Measurements from ENCODE around the gene BANP. TPM values are rescaled to one million over a fixed set of nuclear protein-coding genes. Genes with fewer than 3 reads are reported as not detected.
"Not testable (repeated sequence)": the region's sequence is repeated elsewhere in the genome, so short reads cannot be mapped to it uniquely, and the experiment has no call there.

Gene BANP
- total and polyA plus RNA-seq, 4 donors: 7.4 to 35.6 (median 19.7) TPM

GRCh38 chr16:88109726-88110621, 158.7 kb downstream of the BANP start:
- WGBS, 2 donors: 81 to 82% methylated on average over 27 to 28 of the region's 28 CpGs
- intact Hi-C loops (cut with DNase I); H3K36me3 ChIP-seq (ENCODE audit: control insufficient read depth in 1 of 2, insufficient read depth in 2 of 2, low read length in 1 of 2); ATAC-seq (ENCODE audit: low FRiP score); H3K27me3 ChIP-seq (ENCODE audit: control insufficient read depth in 1 of 2, insufficient read depth in 2 of 2, low read length in 1 of 2); H3K4me3 ChIP-seq (ENCODE audit: low read length in 2 of 2); H3K9me3 ChIP-seq (ENCODE audit: control insufficient read depth, low read length); H3K27ac ChIP-seq (ENCODE audit: low read depth in 1 of 2, low read length in 2 of 2); DNase-seq; H3K4me1 ChIP-seq (ENCODE audit: control insufficient read depth in 1 of 2, insufficient read depth in 2 of 2, low read length in 2 of 2): not testable (repeated sequence)

DNA sequence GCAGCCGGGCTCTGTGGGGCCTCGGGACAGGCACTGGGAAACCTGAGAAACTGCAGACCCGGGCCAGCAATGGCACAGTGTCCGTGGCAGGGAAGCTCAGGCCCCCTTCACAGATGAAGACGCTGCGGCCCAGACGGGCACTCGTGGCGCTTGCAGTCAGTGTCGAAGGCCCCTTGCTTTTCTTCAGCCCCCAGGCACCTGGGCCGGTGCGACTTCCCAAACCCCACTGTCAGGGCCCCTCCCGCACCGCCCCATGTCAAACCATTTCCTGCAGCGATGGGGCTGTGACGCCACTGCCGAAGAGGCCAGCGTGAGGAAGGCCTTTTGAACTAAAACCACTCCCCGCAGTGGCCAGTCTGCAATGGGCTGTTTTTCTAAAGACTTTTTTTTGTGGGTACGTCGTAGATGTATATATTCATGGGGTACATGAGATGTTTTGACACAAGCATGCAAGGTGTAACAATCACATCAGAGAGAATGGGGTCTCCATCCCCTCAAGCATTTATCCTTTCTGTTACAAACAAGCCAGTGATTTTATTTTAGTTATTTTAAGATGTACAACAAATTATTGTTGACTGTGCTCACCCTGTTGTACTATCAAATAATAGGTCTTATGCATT, 159.8 kb downstream of the BANP start:
- DNase-seq; ATAC-seq (ENCODE audit: low FRiP score); H3K9me3 ChIP-seq (ENCODE audit: control insufficient read depth, low read length); intact Hi-C loops (cut with DNase I); H3K4me3 ChIP-seq (ENCODE audit: low read length in 2 of 2); H3K27me3 ChIP-seq (ENCODE audit: control insufficient read depth in 1 of 2, insufficient read depth in 2 of 2, low read length in 1 of 2); H3K4me1 ChIP-seq (ENCODE audit: control insufficient read depth in 1 of 2, insufficient read depth in 2 of 2, low read length in 2 of 2); H3K36me3 ChIP-seq (ENCODE audit: control insufficient read depth in 1 of 2, insufficient read depth in 2 of 2, low read length in 1 of 2); H3K27ac ChIP-seq (ENCODE audit: low read depth in 1 of 2, low read length in 2 of 2): not testable (repeated sequence)
- 81 to 82% methylated on average over 21 of the region's 21 CpGs for WGBS, 2 donors

- DNase-seq; H3K27me3 ChIP-seq (ENCODE audit: control insufficient read depth in 1 of 2, insufficient read depth in 2 of 2, low read length in 1 of 2); H3K4me1 ChIP-seq (ENCODE audit: control insufficient read depth in 1 of 2, insufficient read depth in 2 of 2, low read length in 2 of 2); H3K36me3 ChIP-seq (ENCODE audit: control insufficient read depth in 1 of 2, insufficient read depth in 2 of 2, low read length in 1 of 2); H3K27ac ChIP-seq (ENCODE audit: low read depth in 1 of 2, low read length in 2 of 2); ATAC-seq (ENCODE audit: low FRiP score); H3K4me3 ChIP-seq (ENCODE audit: low read length in 2 of 2); H3K9me3 ChIP-seq (ENCODE audit: control insufficient read depth, low read length); intact Hi-C loops (cut with DNase I): not testable (repeated sequence)
- 73 to 75% methylated on average over 13 of the region's 13 CpGs for WGBS, 2 donors
Observed at GRCh38 chr16:88111976-88112375, 160.7 kb downstream of the BANP start.

- WGBS, 2 donors: 67 to 81% methylated on average over 20 of the region's 20 CpGs
- Histone ChIP-seq H3K27ac (ENCODE audit: low read depth in 1 of 2, low read length in 2 of 2) (no peak overlapping the region), H3K4me3 (ENCODE audit: low read length in 2 of 2) (no peak overlapping the region), H3K4me1 (ENCODE audit: control insufficient read depth in 1 of 2, insufficient read depth in 2 of 2, low read length in 2 of 2) (no peaks in the 10 kb centered on the region), H3K9me3 (ENCODE audit: control insufficient read depth, low read length) (no peaks in the 10 kb centered on the region), H3K36me3 (ENCODE audit: control insufficient read depth in 1 of 2, insufficient read depth in 2 of 2, low read length in 1 of 2) (no peaks in the 10 kb centered on the region), H3K27me3 (ENCODE audit: control insufficient read depth in 1 of 2, insufficient read depth in 2 of 2, low read length in 1 of 2) (no peaks in the 10 kb centered on the region)
- DNase-seq (no peak), ATAC-seq (ENCODE audit: low FRiP score) (no peak)
- intact Hi-C loops (cut with DNase I): no loop called here
Observed at GRCh38 chr16:88113545-88114045, 162.4 kb downstream of the BANP start.

- intact Hi-C loops (cut with DNase I); H3K27me3 ChIP-seq (ENCODE audit: control insufficient read depth in 1 of 2, insufficient read depth in 2 of 2, low read length in 1 of 2); ATAC-seq (ENCODE audit: low FRiP score); H3K27ac ChIP-seq (ENCODE audit: low read depth in 1 of 2, low read length in 2 of 2); H3K4me1 ChIP-seq (ENCODE audit: control insufficient read depth in 1 of 2, insufficient read depth in 2 of 2, low read length in 2 of 2); H3K9me3 ChIP-seq (ENCODE audit: control insufficient read depth, low read length); H3K36me3 ChIP-seq (ENCODE audit: control insufficient read depth in 1 of 2, insufficient read depth in 2 of 2, low read length in 1 of 2); H3K4me3 ChIP-seq (ENCODE audit: low read length in 2 of 2); DNase-seq: not testable (repeated sequence)
- 69% methylated on average over 21 to 22 of the region's 22 CpGs for whole genome bisulfite sequencing, 2 donors
Observed at GRCh38 chr16:88114541-88115228, 163.5 kb downstream of the BANP start.

- no peak for DNase-seq
- no peaks in the 10 kb centered on the region for H3K27me3 ChIP-seq (ENCODE audit: control insufficient read depth in 1 of 2, insufficient read depth in 2 of 2, low read length in 1 of 2)
- H3K36me3 ChIP-seq (ENCODE audit: control insufficient read depth in 1 of 2, insufficient read depth in 2 of 2, low read length in 1 of 2): no peaks in the 10 kb centered on the region
- no peak overlapping the region for H3K27ac ChIP-seq (ENCODE audit: low read depth in 1 of 2, low read length in 2 of 2)
- H3K4me1 ChIP-seq (ENCODE audit: control insufficient read depth in 1 of 2, insufficient read depth in 2 of 2, low read length in 2 of 2): no peaks in the 10 kb centered on the region
- ATAC-seq (ENCODE audit: low FRiP score): no peak
- intact Hi-C loops (cut with DNase I): no loop called here
- WGBS, 2 donors: 61 to 76% methylated on average over 13 of the region's 13 CpGs
- H3K9me3 ChIP-seq (ENCODE audit: control insufficient read depth, low read length): no peaks in the 10 kb centered on the region
- no peak overlapping the region for H3K4me3 ChIP-seq (ENCODE audit: low read length in 2 of 2)
Observed at GRCh38 chr16:88116121-88116520, 164.9 kb downstream of the BANP start.

DNA sequence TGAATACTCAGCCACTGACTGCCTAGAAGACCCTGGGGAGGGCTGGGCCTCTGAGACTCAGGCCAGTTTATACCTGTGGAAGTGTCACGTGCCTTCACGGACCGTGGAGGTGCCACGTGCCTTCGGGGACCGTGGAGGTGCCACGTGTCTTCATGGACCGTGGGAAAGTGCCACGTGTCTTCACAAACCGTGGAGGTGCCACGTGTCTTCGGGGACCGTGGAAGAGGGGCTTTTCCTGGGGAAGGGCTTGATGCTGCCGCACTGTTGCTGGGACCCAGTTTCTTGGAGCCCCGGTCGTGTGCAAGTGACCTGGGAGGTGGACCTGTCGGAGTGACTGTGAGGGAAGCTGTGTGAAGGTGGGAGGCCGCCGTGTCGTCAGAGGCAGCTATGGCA, 166.2 kb downstream of the BANP start:
- Histone ChIP-seq H3K9me3 (ENCODE audit: control insufficient read depth, low read length) (no peaks in the 10 kb centered on the region), H3K4me3 (ENCODE audit: low read length in 2 of 2) (no peak overlapping the region), H3K27ac (ENCODE audit: low read depth in 1 of 2, low read length in 2 of 2) (no peak overlapping the region), H3K4me1 (ENCODE audit: control insufficient read depth in 1 of 2, insufficient read depth in 2 of 2, low read length in 2 of 2) (no peaks in the 10 kb centered on the region), H3K36me3 (ENCODE audit: control insufficient read depth in 1 of 2, insufficient read depth in 2 of 2, low read length in 1 of 2) (no peaks in the 10 kb centered on the region), H3K27me3 (ENCODE audit: control insufficient read depth in 1 of 2, insufficient read depth in 2 of 2, low read length in 1 of 2) (no peaks in the 10 kb centered on the region)
- ATAC-seq (ENCODE audit: low FRiP score): no peak
- 92 to 95% methylated on average over 17 to 20 of the region's 20 CpGs for WGBS, 2 donors
- intact Hi-C loops (cut with DNase I): no loop called here
- no peak for DNase-seq

DNA sequence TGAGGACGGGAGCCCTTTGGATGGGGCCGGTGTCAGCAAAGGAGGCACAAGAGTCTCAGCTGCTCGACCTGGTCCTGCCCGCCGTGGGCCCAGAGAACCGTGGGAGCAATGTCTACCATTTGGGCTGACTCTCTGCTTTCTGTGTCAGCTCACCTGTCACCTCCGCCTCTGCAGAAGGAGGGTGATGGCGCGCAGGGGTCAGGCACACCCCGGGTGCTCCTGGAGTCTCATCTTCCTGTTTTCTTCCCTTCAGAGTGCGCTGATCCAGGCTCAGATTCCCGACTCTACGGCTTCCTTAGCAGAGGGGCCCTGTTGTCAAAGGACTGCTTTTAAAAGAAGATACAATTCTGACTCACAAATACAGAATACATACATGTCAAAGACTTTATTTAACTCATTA, 167.1 kb downstream of the BANP start:
- no peaks in the 10 kb centered on the region for H3K4me1 ChIP-seq (ENCODE audit: control insufficient read depth in 1 of 2, insufficient read depth in 2 of 2, low read length in 2 of 2)
- H3K36me3 ChIP-seq (ENCODE audit: control insufficient read depth in 1 of 2, insufficient read depth in 2 of 2, low read length in 1 of 2): no peaks in the 10 kb centered on the region
- H3K27me3 ChIP-seq (ENCODE audit: control insufficient read depth in 1 of 2, insufficient read depth in 2 of 2, low read length in 1 of 2): no peaks in the 10 kb centered on the region
- ATAC-seq (ENCODE audit: low FRiP score) (no peak), DNase-seq (no peak)
- WGBS, 2 donors: 76 to 81% methylated on average over 13 of the region's 13 CpGs
- H3K27ac ChIP-seq (ENCODE audit: low read depth in 1 of 2, low read length in 2 of 2): no peak overlapping the region
- no peaks in the 10 kb centered on the region for H3K9me3 ChIP-seq (ENCODE audit: control insufficient read depth, low read length)
- intact Hi-C loops (cut with DNase I): no loop called here
- H3K4me3 ChIP-seq (ENCODE audit: low read length in 2 of 2): no peak overlapping the region

Data from aorta (tissue), 5 donors.